HG03378 (cell line): ENCODE measurements around the gene IER3.

Experiments used
- ATAC-seq: cut with Tn5 transposase; IDR thresholded peaks from one replicate; pipeline ENCODE4 v1.9.1; 2021; ENCODE audit warnings: mild to moderate bottlenecking, moderate library complexity; ENCODE audit not compliant: unreplicated experiment

IER3 gene

DNA sequence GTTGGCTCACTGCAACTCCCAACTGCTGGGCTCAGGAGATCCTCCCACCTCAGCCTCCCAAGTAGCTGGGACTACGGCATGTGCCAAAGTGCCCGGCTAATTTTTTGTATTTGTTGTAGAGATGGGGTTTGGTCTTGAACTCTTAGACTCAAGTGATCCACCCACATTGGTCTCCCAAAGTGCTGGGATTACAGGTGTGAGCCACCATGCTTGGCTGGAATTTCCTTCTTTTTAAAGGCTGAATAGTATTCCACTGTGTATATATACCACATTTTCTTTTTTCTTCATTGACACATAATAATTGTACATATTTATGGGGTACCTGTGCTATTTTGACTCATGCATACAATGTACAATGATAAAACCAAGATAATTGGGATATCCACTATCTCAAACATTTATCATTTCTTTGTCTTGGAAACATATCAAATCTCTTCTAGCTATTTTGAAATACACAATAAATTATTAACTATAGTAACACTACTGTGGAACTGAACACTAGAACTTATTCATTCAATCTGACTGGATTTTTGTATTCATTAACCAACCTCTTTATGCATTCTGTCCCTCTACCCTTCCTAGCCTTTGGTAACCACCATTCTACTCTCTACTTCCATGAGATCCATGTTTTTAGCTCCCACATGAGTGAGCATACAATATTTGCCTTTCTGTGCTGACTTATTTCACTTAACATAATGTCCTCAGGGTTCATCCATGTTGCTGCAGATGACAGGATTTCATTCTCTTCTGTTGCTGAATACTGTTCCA is 35.1 kb downstream of the IER3 start:
- ATAC-seq: no peak

GRCh38 chr6:30707281-30707850 is 37.0 kb downstream of the IER3 start:
- ATAC-seq: no peak

GRCh38 chr6:30705620-30706019 is 38.7 kb downstream of the IER3 start:
- no peak for ATAC-seq

DNA sequence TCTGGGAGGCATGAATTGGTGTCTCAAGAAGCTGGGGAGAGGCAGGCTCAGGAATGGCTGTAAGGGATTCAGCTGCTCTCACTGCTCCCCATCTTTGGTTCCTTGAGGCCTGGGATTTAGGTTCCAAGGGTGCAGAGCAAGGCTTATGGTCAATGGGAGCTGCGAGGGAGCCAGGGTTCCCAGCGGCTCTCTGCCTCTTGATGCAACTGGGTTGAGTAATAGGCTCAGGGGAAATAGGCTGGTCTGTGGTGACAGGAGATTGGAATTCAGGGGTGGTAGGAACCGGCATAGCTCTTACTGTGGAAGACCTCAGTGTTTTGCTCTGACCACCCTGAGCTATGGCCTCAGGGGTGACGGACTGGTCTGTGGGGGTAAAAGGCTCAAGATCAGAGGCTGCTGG is 40.5 kb downstream of the IER3 start:
- no peak for ATAC-seq

- no peak for ATAC-seq
Measured at GRCh38 chr6:30703011-30703410, 41.3 kb downstream of the IER3 start.

- no peak for ATAC-seq
Measured at GRCh38 chr6:30700340-30700739, 44.0 kb downstream of the IER3 start.

GRCh38 chr6:30696432-30696831 is 47.9 kb downstream of the IER3 start:
- ATAC-seq: no peak
